SU-DHL-6 (cell line): Measurements from ENCODE around the gene LAMA3.

Experiments used
- H2AFZ ChIP-seq: fragments of 200-600 bp; sonication (generic); 2 replicates; pipeline ENCODE4 v1.6.1; 2014; ENCODE audit warnings: low read depth, mild to moderate bottlenecking, moderate library complexity, mixed read lengths, antibody characterized with exemption, low read length; ENCODE audit not compliant: severe bottlenecking
- H3F3A ChIP-seq: fragments of 200-600 bp; shearing (Covaris generic); 2 replicates; pipeline ENCODE4 v1.6.0; 2016; ENCODE audit warnings: antibody characterized with exemption, mild to moderate bottlenecking; ENCODE audit not compliant: insufficient read depth
- H3K27ac ChIP-seq: fragments of 200-600 bp; sonication (generic); 2 replicates; pipeline ENCODE4 v1.5.1; 2016; ENCODE audit warnings: low read depth, mild to moderate bottlenecking, low read length, moderate library complexity, mixed read lengths
- H3K27me3 ChIP-seq: fragments of 200-600 bp; sonication (generic), shearing (Covaris generic); 2 replicates; pipeline ENCODE4 v1.6.0; 2014; ENCODE audit warnings: mild to moderate bottlenecking, low read length
- H3K36me3 ChIP-seq: fragments of 200-600 bp; sonication (generic); 2 replicates; pipeline ENCODE4 v1.6.1; 2014; ENCODE audit warnings: mild to moderate bottlenecking, low read length, mixed read lengths
- H3K4me2 ChIP-seq: fragments of 300-600, 200-600 bp; shearing (Covaris generic), sonication (generic); 2 replicates; pipeline ENCODE4 v1.6.0; 2014; ENCODE audit warnings: low read length, low read depth, mild to moderate bottlenecking; ENCODE audit not compliant: poor library complexity, severe bottlenecking
- H3K4me3 ChIP-seq: fragments of 200-600 bp; sonication (generic); 2 replicates; pipeline ENCODE4 v1.5.1; 2014; ENCODE audit warnings: antibody characterized with exemption, low read length, mild to moderate bottlenecking, mixed read lengths; ENCODE audit not compliant: insufficient read depth, poor library complexity, severe bottlenecking
- H3K79me2 ChIP-seq: fragments of 200-600 bp; sonication (generic); 2 replicates; pipeline ENCODE4 v1.6.1; 2014; ENCODE audit warnings: mild to moderate bottlenecking, low read length, moderate library complexity; ENCODE audit not compliant: insufficient read depth
- H3K9ac ChIP-seq: fragments of 200-600 bp; sonication (generic); 2 replicates; pipeline ENCODE4 v1.7.0; 2014; ENCODE audit warnings: mild to moderate bottlenecking, low read length
- H3K9me2 ChIP-seq: fragments of 200-600 bp; sonication (generic); replicated peaks from 2 replicates; pipeline ENCODE4 v1.6.1; 2014; ENCODE audit warnings: low read length; ENCODE audit not compliant: insufficient read depth
- H3K9me3 ChIP-seq: fragments of 200-600 bp; sonication (generic); 2 replicates; pipeline ENCODE4 v1.6.1; 2014; ENCODE audit warnings: low read length, mixed read lengths; ENCODE audit not compliant: insufficient read depth
- H4K20me1 ChIP-seq: fragments of 200-600 bp; sonication (generic); 2 replicates; pipeline ENCODE4 v1.6.1; 2014; ENCODE audit warnings: low read depth, mild to moderate bottlenecking, antibody characterized with exemption, low read length, moderate library complexity, mixed read lengths
- EZH2phosphoT487 ChIP-seq: fragments of 200-600 bp; sonication (generic), shearing (Covaris generic); conservative IDR thresholded peaks from 2 replicates; pipeline ENCODE4 v1.6.1; 2018; ENCODE audit warnings: mild to moderate bottlenecking, antibody characterized with exemption, low read length, moderate library complexity, mixed read lengths
- TF ChIP-seq, protein P1 (sequence below): fragments of 200-600 bp; sonication (generic); IDR thresholded peaks from one replicate; pipeline ENCODE4 v1.5.1; 2017; ENCODE audit warnings: antibody characterized with exemption, mild to moderate bottlenecking, low read length, moderate library complexity; ENCODE audit not compliant: insufficient read depth, poor library complexity, severe bottlenecking

The LAMA3 gene

DNA sequence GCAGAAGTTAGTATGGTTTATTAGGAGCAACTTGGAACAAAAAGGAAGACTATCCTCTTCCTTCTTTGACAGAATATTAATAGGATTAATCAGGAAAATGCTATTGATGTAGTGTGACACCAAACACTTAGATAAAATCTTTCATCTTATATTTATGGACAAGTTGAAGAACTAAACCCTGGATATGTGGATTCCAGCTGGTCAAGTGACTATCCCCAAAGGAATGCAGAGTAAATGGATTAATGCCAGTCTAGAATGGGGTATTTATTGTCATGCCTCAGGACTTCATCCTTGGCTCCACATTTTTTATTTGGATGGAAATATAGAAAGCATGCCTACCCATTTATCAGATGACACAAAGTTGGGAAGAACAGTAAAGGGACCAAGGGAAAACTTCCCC lies 201.3 kb downstream of the LAMA3 start:
- Histone ChIP-seq H3K4me3 (no peak overlapping the region), H3K27me3 (no peaks in the 10 kb centered on the region), H3K9me3 (no peaks in the 10 kb centered on the region), H3K79me2 (no peaks in the 10 kb centered on the region), H2AFZ (no peak overlapping the region), H3K36me3 (no peaks in the 10 kb centered on the region), H3K9me2 (no peaks in the 10 kb centered on the region), H3K27ac (no peak overlapping the region), H4K20me1 (no peaks in the 10 kb centered on the region), H3K9ac (no peak overlapping the region), H3F3A (no peaks in the 10 kb centered on the region), H3K4me2 (no peak overlapping the region)
- TF ChIP-seq, protein P1, sequence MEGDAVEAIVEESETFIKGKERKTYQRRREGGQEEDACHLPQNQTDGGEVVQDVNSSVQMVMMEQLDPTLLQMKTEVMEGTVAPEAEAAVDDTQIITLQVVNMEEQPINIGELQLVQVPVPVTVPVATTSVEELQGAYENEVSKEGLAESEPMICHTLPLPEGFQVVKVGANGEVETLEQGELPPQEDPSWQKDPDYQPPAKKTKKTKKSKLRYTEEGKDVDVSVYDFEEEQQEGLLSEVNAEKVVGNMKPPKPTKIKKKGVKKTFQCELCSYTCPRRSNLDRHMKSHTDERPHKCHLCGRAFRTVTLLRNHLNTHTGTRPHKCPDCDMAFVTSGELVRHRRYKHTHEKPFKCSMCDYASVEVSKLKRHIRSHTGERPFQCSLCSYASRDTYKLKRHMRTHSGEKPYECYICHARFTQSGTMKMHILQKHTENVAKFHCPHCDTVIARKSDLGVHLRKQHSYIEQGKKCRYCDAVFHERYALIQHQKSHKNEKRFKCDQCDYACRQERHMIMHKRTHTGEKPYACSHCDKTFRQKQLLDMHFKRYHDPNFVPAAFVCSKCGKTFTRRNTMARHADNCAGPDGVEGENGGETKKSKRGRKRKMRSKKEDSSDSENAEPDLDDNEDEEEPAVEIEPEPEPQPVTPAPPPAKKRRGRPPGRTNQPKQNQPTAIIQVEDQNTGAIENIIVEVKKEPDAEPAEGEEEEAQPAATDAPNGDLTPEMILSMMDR = no peak
- TF ChIP-seq EZH2phosphoT487 = no peak

DNA sequence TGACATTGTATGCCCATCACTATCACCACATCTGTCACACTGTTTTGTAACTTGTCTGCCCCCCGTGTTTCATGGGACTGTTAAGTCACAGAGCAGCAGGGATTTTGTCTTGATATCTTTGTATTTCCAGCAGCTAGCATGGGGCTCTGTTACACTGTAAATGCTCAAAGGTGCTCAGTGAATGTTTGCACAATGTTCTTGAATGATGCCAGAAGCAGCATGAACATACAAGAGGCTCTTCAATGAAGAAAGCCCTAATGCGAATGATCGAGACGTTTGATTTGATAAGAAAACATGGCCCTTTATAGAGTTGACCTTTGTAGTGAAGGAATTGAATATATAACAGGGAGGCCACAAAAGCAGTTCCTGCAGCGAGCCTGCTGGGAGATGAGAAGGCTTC lies 204.4 kb downstream of the LAMA3 start:
- Histone ChIP-seq H3K9me3 (no peaks in the 10 kb centered on the region), H3F3A (no peaks in the 10 kb centered on the region), H3K36me3 (no peaks in the 10 kb centered on the region), H3K9me2 (no peaks in the 10 kb centered on the region), H3K79me2 (no peaks in the 10 kb centered on the region), H2AFZ (no peak overlapping the region), H3K9ac (no peak overlapping the region), H3K27me3 (no peaks in the 10 kb centered on the region), H3K4me2 (no peak overlapping the region), H4K20me1 (no peaks in the 10 kb centered on the region), H3K4me3 (no peak overlapping the region), H3K27ac (no peak overlapping the region)
- TF ChIP-seq EZH2phosphoT487 = no peak
- TF ChIP-seq, protein P1 = no peak

DNA sequence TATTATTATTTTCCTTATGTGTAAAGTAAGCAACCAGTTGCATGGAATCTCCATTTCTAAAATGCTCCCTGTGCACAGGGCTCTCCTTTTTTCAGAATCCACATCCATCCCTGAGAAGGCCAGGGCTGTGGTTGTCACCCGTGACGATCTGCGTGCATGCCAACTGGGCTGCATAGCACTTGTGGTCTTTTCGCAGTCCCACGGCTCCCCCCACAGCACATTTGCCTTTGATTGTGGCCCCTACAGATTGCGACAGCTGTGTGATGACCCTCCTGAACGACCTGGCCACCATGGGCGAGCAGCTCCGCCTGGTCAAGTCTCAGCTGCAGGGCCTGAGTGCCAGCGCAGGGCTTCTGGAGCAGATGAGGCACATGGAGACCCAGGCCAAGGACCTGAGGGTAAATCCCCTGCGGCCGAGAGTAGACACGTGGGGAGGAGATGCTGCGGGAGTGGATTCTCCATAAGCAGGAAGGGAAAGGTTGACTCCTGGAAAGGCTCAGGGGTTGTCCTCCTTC lies 205.5 kb downstream of the LAMA3 start:
- H2AFZ ChIP-seq = no peak overlapping the region
- TF ChIP-seq, protein P1 = no peak
- no peak for TF ChIP-seq EZH2phosphoT487
- H3K9ac ChIP-seq = no peak overlapping the region
- H3K27me3 ChIP-seq = no peaks in the 10 kb centered on the region
- no peak overlapping the region for H3K4me2 ChIP-seq
- H3K36me3 ChIP-seq = no peaks in the 10 kb centered on the region
- H4K20me1 ChIP-seq = no peaks in the 10 kb centered on the region
- H3K9me2 ChIP-seq = no peaks in the 10 kb centered on the region
- no peak overlapping the region for H3K27ac ChIP-seq
- no peaks in the 10 kb centered on the region for H3F3A ChIP-seq
- H3K79me2 ChIP-seq = no peaks in the 10 kb centered on the region
- no peaks in the 10 kb centered on the region for H3K9me3 ChIP-seq
- H3K4me3 ChIP-seq = no peak overlapping the region

DNA sequence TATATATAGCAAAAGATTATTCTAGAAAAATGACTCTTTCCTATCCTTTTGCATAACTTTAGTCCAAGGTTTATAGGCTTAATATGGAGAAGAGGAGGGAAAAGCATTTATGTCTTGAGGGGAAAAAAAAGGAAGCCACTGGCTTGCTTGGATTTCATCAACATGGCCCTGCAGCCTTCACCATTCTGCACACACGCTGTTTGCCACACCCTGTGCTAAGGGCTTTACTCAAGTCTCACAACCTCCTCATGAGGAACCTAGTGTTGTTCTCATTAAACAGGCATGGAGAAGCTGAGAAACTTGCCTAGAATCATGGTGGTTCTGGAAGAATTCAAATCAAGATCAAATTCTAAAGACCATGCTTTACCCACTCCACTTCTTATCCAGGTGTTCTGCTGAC lies 208.0 kb downstream of the LAMA3 start:
- Histone ChIP-seq H4K20me1 (no peaks in the 10 kb centered on the region), H3K79me2 (no peaks in the 10 kb centered on the region), H3K9ac (no peak overlapping the region), H3F3A (no peaks in the 10 kb centered on the region), H3K9me2 (no peaks in the 10 kb centered on the region), H3K4me3 (no peak overlapping the region), H3K36me3 (no peaks in the 10 kb centered on the region), H3K27me3 (no peaks in the 10 kb centered on the region), H3K27ac (no peak overlapping the region), H3K4me2 (no peak overlapping the region), H3K9me3 (no peaks in the 10 kb centered on the region), H2AFZ (no peak overlapping the region)
- TF ChIP-seq EZH2phosphoT487 = no peak
- TF ChIP-seq, protein P1 = no peak
